Measurements from ENCODE around the gene PODN. TPM values are rescaled to one million over a fixed set of nuclear protein-coding genes. Genes with fewer than 3 reads are reported as not detected.

Gene PODN
- total RNA-seq, 5 donors from 2014 or later (not counting 1 experiment from before 2014, with no cell fraction given): 0.22 to 0.68 (median 0.46) TPM; not detected in 1

- WGBS (ENCODE audit: insufficient coverage): 12% methylated on average over 47 of the region's 61 CpGs
- Histone ChIP-seq H3K27me3 (replicated peaks in 1 of 2; ENCODE audit: control insufficient read depth in 2 of 2, extremely low read depth in 1 of 2, insufficient read depth in 2 of 2, low read length in 1 of 2) (peaks cover 3 to 46% of the 10 kb centered on the region in 2 experiments), H3K4me3 (ENCODE audit: control insufficient read depth in 1 of 2, extremely low read depth in 1 of 2, low read length in 1 of 2) (peak overlapping the region; percentile 33 to 49), H3K27ac (ENCODE audit: low read length) (no peak overlapping the region), H3K4me1 (ENCODE audit: control insufficient read depth in 1 of 2, extremely low read depth in 1 of 2, insufficient read depth in 2 of 2, low read length in 2 of 2) (peaks cover 0 to 20% of the 10 kb centered on the region in 2 experiments), H3K9me3 (no peaks in the 10 kb centered on the region), H3K36me3 (ENCODE audit: control insufficient read depth in 2 of 2, extremely low read depth in 1 of 2, insufficient read depth in 1 of 2, low read length in 1 of 2) (no peaks in the 10 kb centered on the region)
- Mint-ChIP-seq H3K27ac (no peak overlapping the region), H3K9me3 (no peaks in the 10 kb centered on the region), H3K27me3 (peaks cover 29 to 51% of the 10 kb centered on the region in 2 donors), H3K4me1 (peaks cover 5 to 19% (median 11%) of the 10 kb centered on the region in 3 donors), H3K36me3 (no peaks in the 10 kb centered on the region), H3K4me3 (peak overlapping the region in 2 of 3 donors; percentile 60 to 68)
- no peak for DNase-seq
- CTCF ChIA-PET: no interaction called here
- POLR2A ChIA-PET: no interaction called here
- peak in 2 of 4 experiments; percentile 13 to 26 for ATAC-seq (replicated peaks in 1 of 4)
Observed at GRCh38 chr1:53062708-53063591, 937 bp downstream of the PODN start.

- ChIA-PET POLR2A (no interaction called here), CTCF (no interaction called here)
- Histone ChIP-seq H3K4me1 (ENCODE audit: control insufficient read depth in 1 of 2, extremely low read depth in 1 of 2, insufficient read depth in 2 of 2, low read length in 2 of 2) (peaks cover 0 to 20% of the 10 kb centered on the region in 2 experiments), H3K36me3 (ENCODE audit: control insufficient read depth in 2 of 2, extremely low read depth in 1 of 2, insufficient read depth in 1 of 2, low read length in 1 of 2) (no peaks in the 10 kb centered on the region), H3K27me3 (replicated peaks in 1 of 2; ENCODE audit: control insufficient read depth in 2 of 2, extremely low read depth in 1 of 2, insufficient read depth in 2 of 2, low read length in 1 of 2) (peaks cover 3 to 46% of the 10 kb centered on the region in 2 experiments), H3K27ac (ENCODE audit: low read length) (no peak overlapping the region), H3K9me3 (no peaks in the 10 kb centered on the region), H3K4me3 (ENCODE audit: control insufficient read depth in 1 of 2, extremely low read depth in 1 of 2, low read length in 1 of 2) (no peak overlapping the region)
- no peak for ATAC-seq (replicated peaks in 1 of 4)
- Mint-ChIP-seq H3K4me3 (peak overlapping the region in 2 of 3 donors; percentile 9 to 68), H3K27ac (no peak overlapping the region), H3K4me1 (peaks cover 5 to 19% (median 11%) of the 10 kb centered on the region in 3 donors), H3K36me3 (no peaks in the 10 kb centered on the region), H3K9me3 (no peaks in the 10 kb centered on the region), H3K27me3 (peaks cover 29 to 51% of the 10 kb centered on the region in 2 donors)
- WGBS (ENCODE audit: insufficient coverage): 83% methylated on average over 9 of the region's 9 CpGs
- DNase-seq: no peak
Observed at GRCh38 chr1:53063744-53064515, 1.9 kb downstream of the PODN start.

- Mint-ChIP-seq H3K4me1 (peaks cover 5 to 19% (median 11%) of the 10 kb centered on the region in 3 donors), H3K4me3 (no peak overlapping the region), H3K36me3 (no peaks in the 10 kb centered on the region), H3K27ac (no peak overlapping the region), H3K27me3 (peaks cover 29 to 39% of the 10 kb centered on the region in 2 donors), H3K9me3 (no peaks in the 10 kb centered on the region)
- ATAC-seq (replicated peaks in 1 of 4): no peak
- Histone ChIP-seq H3K4me3 (ENCODE audit: control insufficient read depth in 1 of 2, extremely low read depth in 1 of 2, low read length in 1 of 2) (no peak overlapping the region), H3K36me3 (ENCODE audit: control insufficient read depth in 2 of 2, extremely low read depth in 1 of 2, insufficient read depth in 1 of 2, low read length in 1 of 2) (no peaks in the 10 kb centered on the region), H3K27me3 (replicated peaks in 1 of 2; ENCODE audit: control insufficient read depth in 2 of 2, extremely low read depth in 1 of 2, insufficient read depth in 2 of 2, low read length in 1 of 2) (peaks cover 3 to 48% of the 10 kb centered on the region in 2 experiments), H3K9me3 (no peaks in the 10 kb centered on the region), H3K4me1 (ENCODE audit: control insufficient read depth in 1 of 2, extremely low read depth in 1 of 2, insufficient read depth in 2 of 2, low read length in 2 of 2) (peaks cover 0 to 20% of the 10 kb centered on the region in 2 experiments), H3K27ac (ENCODE audit: low read length) (no peak overlapping the region)
- ChIA-PET CTCF (no interaction called here), POLR2A (interaction anchor here in 1 of 2 donors (0.7 kb wide), 1 partner anchor 11 kb away, joined by 10 read pairs; no protein-coding TSS in a partner anchor)
- no peak for DNase-seq
- WGBS (ENCODE audit: insufficient coverage): 91% methylated on average over 5 of the region's 7 CpGs
Observed at GRCh38 chr1:53065391-53065790, 3.4 kb downstream of the PODN start.

GRCh38 chr1:53066488-53066887 is 4.5 kb downstream of the PODN start:
- no peaks in the 10 kb centered on the region for H3K36me3 Mint-ChIP-seq
- peaks cover 20 to 31% of the 10 kb centered on the region in 2 donors for H3K27me3 Mint-ChIP-seq
- DNase-seq (no peak), ATAC-seq (replicated peaks in 1 of 4) (no peak)
- H3K9me3 Mint-ChIP-seq: no peaks in the 10 kb centered on the region
- no peak overlapping the region for H3K4me3 Mint-ChIP-seq
- no peaks in the 10 kb centered on the region for H3K9me3 ChIP-seq
- H3K4me1 ChIP-seq (ENCODE audit: control insufficient read depth in 1 of 2, extremely low read depth in 1 of 2, insufficient read depth in 2 of 2, low read length in 2 of 2): peaks cover 0 to 18% of the 10 kb centered on the region in 2 experiments
- H3K4me3 ChIP-seq (ENCODE audit: control insufficient read depth in 1 of 2, extremely low read depth in 1 of 2, low read length in 1 of 2): no peak overlapping the region
- no peak overlapping the region for H3K27ac Mint-ChIP-seq
- no peak overlapping the region for H3K27ac ChIP-seq (ENCODE audit: low read length)
- H3K4me1 Mint-ChIP-seq: peaks cover 5 to 14% (median 11%) of the 10 kb centered on the region in 3 donors
- CTCF ChIA-PET: no interaction called here
- peaks cover 3 to 40% of the 10 kb centered on the region in 2 experiments for H3K27me3 ChIP-seq (replicated peaks in 1 of 2; ENCODE audit: control insufficient read depth in 2 of 2, extremely low read depth in 1 of 2, insufficient read depth in 2 of 2, low read length in 1 of 2)
- H3K36me3 ChIP-seq (ENCODE audit: control insufficient read depth in 2 of 2, extremely low read depth in 1 of 2, insufficient read depth in 1 of 2, low read length in 1 of 2): no peaks in the 10 kb centered on the region
- WGBS (ENCODE audit: insufficient coverage): 73% methylated on average over 5 of the region's 6 CpGs
- POLR2A ChIA-PET: no interaction called here

GRCh38 chr1:53066891-53067738 is 5.1 kb downstream of the PODN start:
- no peaks in the 10 kb centered on the region for H3K9me3 Mint-ChIP-seq

More at GRCh38 chr1:53066891-53067738, 5.1 kb downstream of the PODN start:
- H3K4me1 ChIP-seq (ENCODE audit: control insufficient read depth in 1 of 2, extremely low read depth in 1 of 2, insufficient read depth in 2 of 2, low read length in 2 of 2): peaks cover 0 to 13% of the 10 kb centered on the region in 2 experiments
- no peak overlapping the region for H3K4me3 ChIP-seq (ENCODE audit: control insufficient read depth in 1 of 2, extremely low read depth in 1 of 2, low read length in 1 of 2)
- H3K27me3 ChIP-seq (replicated peaks in 1 of 2; ENCODE audit: control insufficient read depth in 2 of 2, extremely low read depth in 1 of 2, insufficient read depth in 2 of 2, low read length in 1 of 2): peaks cover 3 to 35% of the 10 kb centered on the region in 2 experiments
- Mint-ChIP-seq H3K36me3 (no peaks in the 10 kb centered on the region), H3K27me3 (peaks cover 20 to 29% of the 10 kb centered on the region in 2 donors), H3K27ac (no peak overlapping the region), H3K4me1 (peaks cover 5 to 12% (median 11%) of the 10 kb centered on the region in 3 donors), H3K4me3 (no peak overlapping the region)
- ChIA-PET CTCF (no interaction called here), POLR2A (interaction anchor here (0.7 kb wide), 2 partner anchors 63 to 671 kb away, joined by 5 to 11 read pairs; no protein-coding TSS in a partner anchor)
- DNase-seq: peak in 1 of 35 experiments; percentile 9
- WGBS (ENCODE audit: insufficient coverage): 87% methylated on average over 7 of the region's 13 CpGs
- H3K27ac ChIP-seq (ENCODE audit: low read length): no peak overlapping the region
- H3K36me3 ChIP-seq (ENCODE audit: control insufficient read depth in 2 of 2, extremely low read depth in 1 of 2, insufficient read depth in 1 of 2, low read length in 1 of 2): no peaks in the 10 kb centered on the region
- H3K9me3 ChIP-seq: no peaks in the 10 kb centered on the region
- no peak for ATAC-seq (replicated peaks in 1 of 4)

Data from T-cell (primary cell).